ENCODE measurements around the gene KIAA0825. TPM values are rescaled to one million over a fixed set of nuclear protein-coding genes. Genes with fewer than 3 reads are reported as not detected.

KIAA0825 gene
- total RNA-seq, 1 donor from 2014 or later: 0.28 TPM

GRCh38 chr5:94420885-94421284, 197.5 kb downstream of the KIAA0825 start:
- Mint-ChIP-seq H3K4me1 (peaks cover 4% of the 10 kb centered on the region), H3K36me3 (ENCODE audit: low read depth) (no peaks in the 10 kb centered on the region), H3K4me3 (no peak overlapping the region), H3K9me3 (peaks cover 4% of the 10 kb centered on the region), H3K27ac (no peak overlapping the region), H3K27me3 (no peaks in the 10 kb centered on the region)
- intact Hi-C loops (cut with micrococcal nuclease): no loop called here
- no peak for DNase-seq

- no peaks in the 10 kb centered on the region for H3K4me1 Mint-ChIP-seq
- H3K4me3 Mint-ChIP-seq: no peak overlapping the region
- no peak overlapping the region for H3K27ac Mint-ChIP-seq
- no peaks in the 10 kb centered on the region for H3K27me3 Mint-ChIP-seq
- H3K36me3 Mint-ChIP-seq (ENCODE audit: low read depth): no peaks in the 10 kb centered on the region
- no peaks in the 10 kb centered on the region for H3K9me3 Mint-ChIP-seq
- no peak for DNase-seq
- intact Hi-C loops (cut with micrococcal nuclease): no loop called here
Observed at GRCh38 chr5:94415798-94416197, 202.6 kb downstream of the KIAA0825 start.

- no peak overlapping the region for H3K4me3 Mint-ChIP-seq
- no peaks in the 10 kb centered on the region for H3K4me1 Mint-ChIP-seq
- intact Hi-C loops (cut with micrococcal nuclease): no loop called here
- H3K36me3 Mint-ChIP-seq (ENCODE audit: low read depth): no peaks in the 10 kb centered on the region
- no peak overlapping the region for H3K27ac Mint-ChIP-seq
- DNase-seq: no peak
- H3K9me3 Mint-ChIP-seq: no peaks in the 10 kb centered on the region
- no peaks in the 10 kb centered on the region for H3K27me3 Mint-ChIP-seq
Observed at GRCh38 chr5:94409440-94409839, 209.0 kb downstream of the KIAA0825 start.

- H3K4me3 Mint-ChIP-seq: no peak overlapping the region
- H3K9me3 Mint-ChIP-seq: no peaks in the 10 kb centered on the region
- no peaks in the 10 kb centered on the region for H3K4me1 Mint-ChIP-seq
- no peak for DNase-seq
- H3K27ac Mint-ChIP-seq: no peak overlapping the region
- H3K36me3 Mint-ChIP-seq (ENCODE audit: low read depth): no peaks in the 10 kb centered on the region
- peaks cover 1% of the 10 kb centered on the region for H3K27me3 Mint-ChIP-seq
- intact Hi-C loops (cut with micrococcal nuclease): no loop called here
Observed at GRCh38 chr5:94407023-94407422, 211.4 kb downstream of the KIAA0825 start.

- Mint-ChIP-seq H3K27ac (no peak overlapping the region), H3K4me1 (no peaks in the 10 kb centered on the region), H3K27me3 (peaks cover 4% of the 10 kb centered on the region), H3K4me3 (no peak overlapping the region), H3K36me3 (ENCODE audit: low read depth) (no peaks in the 10 kb centered on the region), H3K9me3 (no peaks in the 10 kb centered on the region)
- intact Hi-C loops (cut with micrococcal nuclease): no loop called here
- no peak for DNase-seq
Observed at GRCh38 chr5:94403483-94403882, 214.9 kb downstream of the KIAA0825 start.

- Mint-ChIP-seq H3K36me3 (ENCODE audit: low read depth) (no peaks in the 10 kb centered on the region), H3K27me3 (peaks cover 4% of the 10 kb centered on the region), H3K4me3 (no peak overlapping the region), H3K27ac (no peak overlapping the region), H3K9me3 (peaks cover 4% of the 10 kb centered on the region), H3K4me1 (no peaks in the 10 kb centered on the region)
- intact Hi-C loops (cut with micrococcal nuclease): no loop called here
- no peak for DNase-seq
Observed at GRCh38 chr5:94402096-94402495, 216.3 kb downstream of the KIAA0825 start.

GRCh38 chr5:94397508-94397907, 220.9 kb downstream of the KIAA0825 start:
- intact Hi-C loops (cut with micrococcal nuclease): no loop called here
- DNase-seq: no peak
- H3K27ac Mint-ChIP-seq: no peak overlapping the region

GRCh38 chr5:94396687-94397086, 221.7 kb downstream of the KIAA0825 start:
- no peak overlapping the region for H3K4me3 Mint-ChIP-seq
- peaks cover 4% of the 10 kb centered on the region for H3K9me3 Mint-ChIP-seq
- no peaks in the 10 kb centered on the region for H3K36me3 Mint-ChIP-seq (ENCODE audit: low read depth)
- no peak overlapping the region for H3K27ac Mint-ChIP-seq
- H3K4me1 Mint-ChIP-seq: no peaks in the 10 kb centered on the region
- DNase-seq: no peak
- peaks cover 2% of the 10 kb centered on the region for H3K27me3 Mint-ChIP-seq
- intact Hi-C loops (cut with micrococcal nuclease): no loop called here

More at GRCh38 chr5:94397508-94397907, 220.9 kb downstream of the KIAA0825 start:
- Mint-ChIP-seq H3K4me1 (no peaks in the 10 kb centered on the region), H3K27me3 (peaks cover 4% of the 10 kb centered on the region), H3K4me3 (no peak overlapping the region), H3K9me3 (peaks cover 4% of the 10 kb centered on the region), H3K36me3 (ENCODE audit: low read depth) (no peaks in the 10 kb centered on the region)

GRCh38 chr5:94395468-94395867, 222.9 kb downstream of the KIAA0825 start:
- no peak for DNase-seq
- Mint-ChIP-seq H3K9me3 (peaks cover 4% of the 10 kb centered on the region), H3K4me3 (no peak overlapping the region), H3K27ac (no peak overlapping the region), H3K4me1 (no peaks in the 10 kb centered on the region), H3K36me3 (ENCODE audit: low read depth) (no peaks in the 10 kb centered on the region), H3K27me3 (peaks cover 2% of the 10 kb centered on the region)
- intact Hi-C loops (cut with micrococcal nuclease): no loop called here

- H3K36me3 Mint-ChIP-seq (ENCODE audit: low read depth): no peaks in the 10 kb centered on the region
- intact Hi-C loops (cut with micrococcal nuclease): no loop called here
- no peak overlapping the region for H3K27ac Mint-ChIP-seq
- H3K4me1 Mint-ChIP-seq: no peaks in the 10 kb centered on the region
- no peak overlapping the region for H3K4me3 Mint-ChIP-seq
- no peak for DNase-seq
- no peaks in the 10 kb centered on the region for H3K27me3 Mint-ChIP-seq
- no peaks in the 10 kb centered on the region for H3K9me3 Mint-ChIP-seq
Observed at GRCh38 chr5:94391996-94392395, 226.4 kb downstream of the KIAA0825 start.

- Mint-ChIP-seq H3K4me1 (no peaks in the 10 kb centered on the region), H3K27ac (peak overlapping the region; percentile 71), H3K9me3 (no peaks in the 10 kb centered on the region), H3K36me3 (ENCODE audit: low read depth) (no peaks in the 10 kb centered on the region), H3K4me3 (no peak overlapping the region), H3K27me3 (no peaks in the 10 kb centered on the region)
- DNase-seq: no peak
- intact Hi-C loops (cut with micrococcal nuclease): no loop called here
Observed at GRCh38 chr5:94389515-94389899, 228.9 kb downstream of the KIAA0825 start.

GRCh38 chr5:94388773-94389514, 229.5 kb downstream of the KIAA0825 start:
- Mint-ChIP-seq H3K36me3 (ENCODE audit: low read depth) (no peaks in the 10 kb centered on the region), H3K9me3 (no peaks in the 10 kb centered on the region), H3K27ac (peak overlapping the region; percentile 71), H3K27me3 (no peaks in the 10 kb centered on the region), H3K4me1 (no peaks in the 10 kb centered on the region), H3K4me3 (no peak overlapping the region)
- intact Hi-C loops (cut with micrococcal nuclease): no loop called here
- DNase-seq: no peak

GRCh38 chr5:94385767-94386166, 232.6 kb downstream of the KIAA0825 start:
- Mint-ChIP-seq H3K27ac (no peak overlapping the region), H3K4me1 (no peaks in the 10 kb centered on the region), H3K9me3 (peaks cover 3% of the 10 kb centered on the region), H3K36me3 (ENCODE audit: low read depth) (no peaks in the 10 kb centered on the region), H3K4me3 (no peak overlapping the region), H3K27me3 (no peaks in the 10 kb centered on the region)
- intact Hi-C loops (cut with micrococcal nuclease): no loop called here
- no peak for DNase-seq

GRCh38 chr5:94378062-94378461, 240.3 kb downstream of the KIAA0825 start:
- DNase-seq: no peak
- Mint-ChIP-seq H3K4me1 (no peaks in the 10 kb centered on the region), H3K4me3 (no peak overlapping the region), H3K27ac (no peak overlapping the region), H3K27me3 (no peaks in the 10 kb centered on the region), H3K36me3 (ENCODE audit: low read depth) (no peaks in the 10 kb centered on the region), H3K9me3 (peaks cover 6% of the 10 kb centered on the region)
- intact Hi-C loops (cut with micrococcal nuclease): no loop called here
